GM12864 (cell line): ENCODE results near the gene OR52E6.

Source experiments
- DNase-seq: peaks from one replicate; pipeline ENCODE4 v3.0.0-alpha.2; 2011; ENCODE audit warnings: low read depth
- H3K4me3 ChIP-seq: 2 replicates; pipeline ENCODE4 v1.5.1; 2011; ENCODE audit warnings: mild to moderate bottlenecking, low read depth, low read length, control low read depth
- CTCF ChIP-seq: IDR thresholded peaks from 2 replicates; pipeline ENCODE4 v1.5.1; 2011; ENCODE audit warnings: low read depth, mild to moderate bottlenecking, moderate library complexity, low read length, control low read depth, inconsistent platforms; ENCODE audit errors: missing control alignments

OR52E6 gene

GRCh38 chr11:5807580-5807979, 34.1 kb downstream of the OR52E6 start:
- no peak for TF ChIP-seq CTCF

GRCh38 chr11:5803982-5804381, 37.7 kb downstream of the OR52E6 start:
- TF ChIP-seq CTCF: no peak
- H3K4me3 ChIP-seq: no peak overlapping the region
- DNase-seq: no peak

More at GRCh38 chr11:5807580-5807979, 34.1 kb downstream of the OR52E6 start:
- no peak for DNase-seq
- no peak overlapping the region for H3K4me3 ChIP-seq

GRCh38 chr11:5796541-5796940, 45.2 kb downstream of the OR52E6 start:
- TF ChIP-seq CTCF: no peak
- no peak for DNase-seq

GRCh38 chr11:5791165-5791564, 50.5 kb downstream of the OR52E6 start, which contains the start of gene OR52N1:
OR52N1 (minus strand) TSS chr11:5791265; CDS start chr11:5788816, 2,449 bp downstream.
- DNase-seq: no peak
- H3K4me3 ChIP-seq: no peak within 1 kb of the TSS
- TF ChIP-seq CTCF: no peak

More at GRCh38 chr11:5796541-5796940, 45.2 kb downstream of the OR52E6 start:
- no peak overlapping the region for H3K4me3 ChIP-seq
